SK-N-SH (cell line): ENCODE results near the gene PGM5. TPM values are rescaled to one million over a fixed set of nuclear protein-coding genes. Genes with fewer than 3 reads are reported as not detected.

Source experiments
- CTCF ChIA-PET: fragments of 300-600, 350-600 bp; formaldehyde crosslinking; extraction: SDS; loops from one replicate; lab custom pipeline; 2021; lab: Yijun Ruan, JAX
- POLR2A ChIA-PET: fragments of 350-600 bp; sonication (Branson Sonifier 250); formaldehyde crosslinking; extraction: SDS; loops from one replicate; lab custom pipeline; 2020; ENCODE audit warnings: antibody characterized with exemption, inconsistent platforms; lab: Yijun Ruan, JAX
- DNase-seq: peaks from one replicate; pipeline ENCODE4 v3.0.0; 2012
- H2AFZ ChIP-seq: fragments of 200-600 bp; sonication (generic); 2 replicates; pipeline ENCODE4 v1.8.1; 2016; ENCODE audit warnings: antibody characterized with exemption, mild to moderate bottlenecking, low read depth
- H3F3A ChIP-seq: fragments of 200-600 bp; sonication (generic); replicated peaks from 2 replicates; pipeline ENCODE3; 2016; ENCODE audit warnings: antibody characterized with exemption, mild to moderate bottlenecking; ENCODE audit not compliant: insufficient read depth
- H3K27ac ChIP-seq, 2 experiments: fragments of 200-500 bp in 1 of 2; fragments of 200-600 bp in 1 of 2; sonication (Bioruptor generic) in 1 of 2; sonication (generic), shearing (Covaris generic) in 1 of 2; 2 replicates each; pipeline versions ENCODE4 v1.5.1 to v1.6.1; 2014 to 2016; ENCODE audit warnings: low read depth in 2 of 2, inconsistent platforms in 1 of 2, low read length in 1 of 2, mild to moderate bottlenecking in 1 of 2, mixed read lengths in 1 of 2
- H3K27me3 ChIP-seq: fragments of 200-600 bp; sonication (generic), shearing (Covaris generic); 2 replicates; pipeline ENCODE4 v1.6.1; 2016; ENCODE audit warnings: mixed run types; ENCODE audit not compliant: insufficient read depth
- H3K36me3 ChIP-seq, 2 experiments: fragments of 200-500 bp in 1 of 2; fragments of 200-600 bp in 1 of 2; sonication (Bioruptor generic) in 1 of 2; sonication (generic) in 1 of 2; replicated peaks in 1 of 2; 2 replicates each; pipeline versions ENCODE3 to v1.5.1; 2014 to 2016; ENCODE audit warnings: low read length in 1 of 2, mild to moderate bottlenecking in 1 of 2; ENCODE audit not compliant: insufficient read depth in 2 of 2, control insufficient read depth in 1 of 2
- H3K4me1 ChIP-seq, 2 experiments: fragments of 200-500 bp in 1 of 2; fragments of 200-600 bp in 1 of 2; sonication (Bioruptor generic) in 1 of 2; sonication (generic), shearing (Covaris generic) in 1 of 2; 2 replicates each; pipeline versions ENCODE4 v1.5.1 to v1.6.1; 2014 to 2016; ENCODE audit warnings: low read depth in 1 of 2, low read length in 1 of 2, mixed run types in 1 of 2; ENCODE audit not compliant: insufficient read depth in 2 of 2, control insufficient read depth in 1 of 2
- H3K4me2 ChIP-seq: fragments of 200-600 bp; sonication (generic), shearing (Covaris generic); 2 replicates; pipeline ENCODE4 v1.6.1; 2017; ENCODE audit warnings: mixed run types
- H3K4me3 ChIP-seq, 2 experiments: fragments of 200-500 bp in 1 of 2; fragments of 200-600 bp in 1 of 2; sonication (Bioruptor generic) in 1 of 2; sonication (generic), shearing (Covaris generic) in 1 of 2; 2 replicates each; pipeline versions ENCODE4 v1.5.1 to v1.8.1; 2014 to 2016; ENCODE audit warnings: low read depth in 2 of 2, inconsistent platforms in 1 of 2, low read length in 1 of 2, mild to moderate bottlenecking in 1 of 2, mixed read lengths in 1 of 2, moderate library complexity in 1 of 2
- H3K79me2 ChIP-seq: fragments of 200-600 bp; sonication (generic); 2 replicates; pipeline ENCODE4 v1.8.1; 2017; ENCODE audit warnings: mild to moderate bottlenecking; ENCODE audit not compliant: insufficient read depth
- H3K9ac ChIP-seq: fragments of 200-600 bp; sonication (generic); 2 replicates; pipeline ENCODE4 v1.6.1; 2017; ENCODE audit warnings: mixed run types
- H3K9me2 ChIP-seq: fragments of 200-600 bp; sonication (generic); 2 replicates; pipeline ENCODE4 v1.6.1; 2017; ENCODE audit warnings: mixed run types
- H3K9me3 ChIP-seq: fragments of 200-600 bp; sonication (generic); 2 replicates; pipeline ENCODE4 v1.6.1; 2017; ENCODE audit warnings: mixed run types, mild to moderate bottlenecking, moderate library complexity
- H4K20me1 ChIP-seq: fragments of 200-600 bp; sonication (generic); 2 replicates; pipeline ENCODE4 v1.6.1; 2017; ENCODE audit warnings: mild to moderate bottlenecking, mixed run types; ENCODE audit not compliant: insufficient read depth
- CHD2 ChIP-seq: fragments of 150-350 bp; IDR thresholded peaks from 2 replicates; pipeline ENCODE4 v1.6.1; 2018; ENCODE audit warnings: low read length; ENCODE audit not compliant: partially characterized antibody
- CTCF ChIP-seq: fragments of 200-600 bp; sonication (generic); IDR thresholded peaks from 2 replicates; pipeline ENCODE4 v1.6.1; 2017; ENCODE audit warnings: antibody characterized with exemption, mild to moderate bottlenecking, moderate library complexity
- ELF1 ChIP-seq: IDR thresholded peaks from 2 replicates; pipeline ENCODE4 v1.4.0; 2012
- EP300 ChIP-seq, 2 experiments: IDR thresholded peaks; 2 replicates each; pipeline versions ENCODE4 v1.4.0 to v1.6.1; 2012; ENCODE audit warnings: borderline replicate concordance in 1 of 2, low read depth in 1 of 2, low read length in 1 of 2
- EZH2phosphoT487 ChIP-seq: fragments of 200-600 bp; sonication (generic); IDR thresholded peaks from 2 replicates; pipeline ENCODE4 v1.6.1; 2017; ENCODE audit warnings: low read depth, mixed run types, mild to moderate bottlenecking, antibody characterized with exemption, moderate library complexity, borderline replicate concordance
- FOSL2 ChIP-seq: IDR thresholded peaks from 2 replicates; pipeline ENCODE4 v1.4.0; 2012; ENCODE audit warnings: low read depth, mild to moderate bottlenecking, moderate library complexity, borderline replicate concordance
- FOXJ3 ChIP-seq: sonication (generic); formaldehyde crosslinking; IDR thresholded peaks from 2 replicates; pipeline ENCODE4 v1.5.1; 2020; ENCODE audit warnings: mild to moderate bottlenecking, missing genetic modification reagents
- GABPA ChIP-seq: IDR thresholded peaks from 2 replicates; pipeline ENCODE4 v1.4.0; 2012; ENCODE audit warnings: low read depth, mild to moderate bottlenecking
- GATA2 ChIP-seq: sonication (generic); formaldehyde crosslinking; IDR thresholded peaks from 2 replicates; pipeline ENCODE4 v1.5.0; 2020; ENCODE audit warnings: mild to moderate bottlenecking, missing genetic modification reagents
- NRF1 ChIP-seq: IDR thresholded peaks from 2 replicates; pipeline ENCODE4 v1.6.1; 2012; ENCODE audit warnings: low read depth, mild to moderate bottlenecking, low read length
- PBX3 ChIP-seq: IDR thresholded peaks from 2 replicates; pipeline ENCODE4; 2012
- POLR2AphosphoS5 ChIP-seq: IDR thresholded peaks from 2 replicates; pipeline ENCODE4 v1.6.1; 2012; ENCODE audit warnings: low read depth, low read length
- RXRA ChIP-seq: IDR thresholded peaks from 2 replicates; pipeline ENCODE4 v1.4.0; 2012; ENCODE audit warnings: low read depth, mild to moderate bottlenecking, borderline replicate concordance
- SIN3A ChIP-seq: IDR thresholded peaks from 2 replicates; pipeline ENCODE4 v1.6.1; 2012; ENCODE audit warnings: low read depth, mild to moderate bottlenecking, low read length, moderate library complexity, borderline replicate concordance
- SMC3 ChIP-seq: IDR thresholded peaks from 2 replicates; pipeline ENCODE4 v1.6.1; 2012; ENCODE audit warnings: low read depth, low read length, improper control_type of control experiment
- TCF12 ChIP-seq: IDR thresholded peaks from 2 replicates; pipeline ENCODE4 v1.4.0; 2012
- YY1 ChIP-seq: IDR thresholded peaks from 2 replicates; pipeline ENCODE4 v1.4.0; 2012; ENCODE audit warnings: low read depth, mild to moderate bottlenecking
- WGBS: methylation state at CpG from one replicate; pipeline ENCODE4 v1.1.6; 2017; ENCODE audit warnings: low lambda C conversion rate; 5-methylcytosine and 5-hydroxymethylcytosine counted together
- polyA plus RNA-seq, 3 experiments: library from polyadenylated mRNA; depleted of rRNA; stranded (reverse); fragments of >200 nt; gene quantifications; 2 replicates each; pipeline ENCODE4 v1.2.3, GENCODE V29; 2012
- TF ChIP-seq, protein P1 (sequence below): IDR thresholded peaks from 2 replicates; pipeline ENCODE4 v1.4.0; 2012; ENCODE audit warnings: low read depth
- TF ChIP-seq, protein P2 (sequence below): IDR thresholded peaks from 2 replicates; pipeline ENCODE4 v1.6.1; 2012; ENCODE audit warnings: mild to moderate bottlenecking, low read depth, low read length, moderate library complexity

The PGM5 gene
- polyA plus RNA-seq, 1 of the 3 experiments (the other 2 are of a cell fraction) = not detected

- no peaks in the 10 kb centered on the region for H3K9me3 ChIP-seq
- H3K36me3 ChIP-seq = no peaks in the 10 kb centered on the region
- H3K9ac ChIP-seq = no peak overlapping the region
- H2AFZ ChIP-seq = no peak overlapping the region
- no peak overlapping the region for H3K4me2 ChIP-seq
- no peak overlapping the region for H3K27ac ChIP-seq
- 0% methylated on average over 1 of the region's 1 CpG for WGBS
- no peaks in the 10 kb centered on the region for H3K79me2 ChIP-seq
- H3K27me3 ChIP-seq = no peaks in the 10 kb centered on the region
- ChIA-PET CTCF (no interaction called here), POLR2A (no interaction called here)
- no peaks in the 10 kb centered on the region for H3F3A ChIP-seq
- no peak for DNase-seq
- TF ChIP-seq EP300 (IDR thresholded peaks at IDR 0.05; ENCODE audit: borderline replicate concordance in 1 of 2, low read depth in 1 of 2, low read length in 1 of 2) (no peak), RXRA (no peak)
- H3K4me1 ChIP-seq = no peaks in the 10 kb centered on the region
- H3K9me2 ChIP-seq = no peaks in the 10 kb centered on the region
- no peak overlapping the region for H3K4me3 ChIP-seq
- H4K20me1 ChIP-seq = no peaks in the 10 kb centered on the region
These were observed 70.3 kb downstream of the PGM5 start for GRCh38 chr9:68426755-68427154.

GRCh38 chr9:68427216-68427977 is 71.0 kb downstream of the PGM5 start:
- Histone ChIP-seq H3K9ac (no peak overlapping the region), H2AFZ (no peak overlapping the region), H3K9me2 (no peaks in the 10 kb centered on the region), H3K27me3 (no peaks in the 10 kb centered on the region), H3F3A (no peaks in the 10 kb centered on the region), H3K79me2 (no peaks in the 10 kb centered on the region), H3K4me3 (no peak overlapping the region), H3K27ac (no peak overlapping the region), H3K36me3 (no peaks in the 10 kb centered on the region), H3K9me3 (no peaks in the 10 kb centered on the region), H4K20me1 (no peaks in the 10 kb centered on the region), H3K4me2 (no peak overlapping the region), H3K4me1 (no peaks in the 10 kb centered on the region)
- DNase-seq = no peak
- TF ChIP-seq SIN3A = no peak
- TF ChIP-seq YY1 = no peak
- no peak for TF ChIP-seq SMC3
- TF ChIP-seq, protein P1, sequence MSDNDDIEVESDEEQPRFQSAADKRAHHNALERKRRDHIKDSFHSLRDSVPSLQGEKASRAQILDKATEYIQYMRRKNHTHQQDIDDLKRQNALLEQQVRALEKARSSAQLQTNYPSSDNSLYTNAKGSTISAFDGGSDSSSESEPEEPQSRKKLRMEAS = no peak
- no peak for TF ChIP-seq FOSL2
- TF ChIP-seq PBX3 = no peak
- TF ChIP-seq GATA2 (CRISPR knock-in tag) = no peak
- TF ChIP-seq ELF1 = no peak
- TF ChIP-seq TCF12 = no peak
- TF ChIP-seq, protein P2, sequence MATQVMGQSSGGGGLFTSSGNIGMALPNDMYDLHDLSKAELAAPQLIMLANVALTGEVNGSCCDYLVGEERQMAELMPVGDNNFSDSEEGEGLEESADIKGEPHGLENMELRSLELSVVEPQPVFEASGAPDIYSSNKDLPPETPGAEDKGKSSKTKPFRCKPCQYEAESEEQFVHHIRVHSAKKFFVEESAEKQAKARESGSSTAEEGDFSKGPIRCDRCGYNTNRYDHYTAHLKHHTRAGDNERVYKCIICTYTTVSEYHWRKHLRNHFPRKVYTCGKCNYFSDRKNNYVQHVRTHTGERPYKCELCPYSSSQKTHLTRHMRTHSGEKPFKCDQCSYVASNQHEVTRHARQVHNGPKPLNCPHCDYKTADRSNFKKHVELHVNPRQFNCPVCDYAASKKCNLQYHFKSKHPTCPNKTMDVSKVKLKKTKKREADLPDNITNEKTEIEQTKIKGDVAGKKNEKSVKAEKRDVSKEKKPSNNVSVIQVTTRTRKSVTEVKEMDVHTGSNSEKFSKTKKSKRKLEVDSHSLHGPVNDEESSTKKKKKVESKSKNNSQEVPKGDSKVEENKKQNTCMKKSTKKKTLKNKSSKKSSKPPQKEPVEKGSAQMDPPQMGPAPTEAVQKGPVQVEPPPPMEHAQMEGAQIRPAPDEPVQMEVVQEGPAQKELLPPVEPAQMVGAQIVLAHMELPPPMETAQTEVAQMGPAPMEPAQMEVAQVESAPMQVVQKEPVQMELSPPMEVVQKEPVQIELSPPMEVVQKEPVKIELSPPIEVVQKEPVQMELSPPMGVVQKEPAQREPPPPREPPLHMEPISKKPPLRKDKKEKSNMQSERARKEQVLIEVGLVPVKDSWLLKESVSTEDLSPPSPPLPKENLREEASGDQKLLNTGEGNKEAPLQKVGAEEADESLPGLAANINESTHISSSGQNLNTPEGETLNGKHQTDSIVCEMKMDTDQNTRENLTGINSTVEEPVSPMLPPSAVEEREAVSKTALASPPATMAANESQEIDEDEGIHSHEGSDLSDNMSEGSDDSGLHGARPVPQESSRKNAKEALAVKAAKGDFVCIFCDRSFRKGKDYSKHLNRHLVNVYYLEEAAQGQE = no peak
- no peak for TF ChIP-seq POLR2AphosphoS5
- TF ChIP-seq RXRA = no peak
- TF ChIP-seq EP300 (IDR thresholded peaks at IDR 0.05; ENCODE audit: borderline replicate concordance in 1 of 2, low read depth in 1 of 2, low read length in 1 of 2) = no peak
- no peak for TF ChIP-seq CHD2
- TF ChIP-seq FOXJ3 = no peak
- no peak for TF ChIP-seq EZH2phosphoT487
- no peak for TF ChIP-seq CTCF
- TF ChIP-seq NRF1 = no peak
- no peak for TF ChIP-seq GABPA
- POLR2A ChIA-PET = no interaction called here
- CTCF ChIA-PET = no interaction called here
